Measurements from ENCODE around the gene SNX5. TPM values are rescaled to one million over a fixed set of nuclear protein-coding genes. Genes with fewer than 3 reads are reported as not detected.

Gene SNX5
- total and polyA plus RNA-seq, 2 of the 13 experiments (the other 11 are each of a cell fraction or from before 2014, with no cell fraction given) = 664 to 1,040 TPM

- TF ChIP-seq ZSCAN21 (CRISPR knock-in tag; IDR thresholded peaks at IDR 0.05; ENCODE audit: borderline replicate concordance) = peak; percentile 39; the same call in 1 of the 2 replicates
- peak; percentile 61; the same call in 1 of the 2 replicates for TF ChIP-seq ZSCAN30 (CRISPR knock-in tag; IDR thresholded peaks at IDR 0.05)
- TF ChIP-seq, protein P1, sequence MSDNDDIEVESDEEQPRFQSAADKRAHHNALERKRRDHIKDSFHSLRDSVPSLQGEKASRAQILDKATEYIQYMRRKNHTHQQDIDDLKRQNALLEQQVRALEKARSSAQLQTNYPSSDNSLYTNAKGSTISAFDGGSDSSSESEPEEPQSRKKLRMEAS (IDR thresholded peaks at IDR 0.05) = peak; percentile 42; the same call in 1 of the 2 replicates
- TF ChIP-seq ATF7-NPFF (CRISPR knock-in tag; IDR thresholded peaks at IDR 0.05; ENCODE audit: low read depth) = no peak
- no peak for TF ChIP-seq ZNF317 (CRISPR knock-in tag; IDR thresholded peaks at IDR 0.05)
- TF ChIP-seq RAD21 (CRISPR knock-in tag; IDR thresholded peaks at IDR 0.05) = peak; percentile 99
- TF ChIP-seq ZNF672 (CRISPR knock-in tag; IDR thresholded peaks at IDR 0.05) = no peak
- TF ChIP-seq, protein P2, sequence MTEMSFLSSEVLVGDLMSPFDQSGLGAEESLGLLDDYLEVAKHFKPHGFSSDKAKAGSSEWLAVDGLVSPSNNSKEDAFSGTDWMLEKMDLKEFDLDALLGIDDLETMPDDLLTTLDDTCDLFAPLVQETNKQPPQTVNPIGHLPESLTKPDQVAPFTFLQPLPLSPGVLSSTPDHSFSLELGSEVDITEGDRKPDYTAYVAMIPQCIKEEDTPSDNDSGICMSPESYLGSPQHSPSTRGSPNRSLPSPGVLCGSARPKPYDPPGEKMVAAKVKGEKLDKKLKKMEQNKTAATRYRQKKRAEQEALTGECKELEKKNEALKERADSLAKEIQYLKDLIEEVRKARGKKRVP (CRISPR knock-in tag; IDR thresholded peaks at IDR 0.05) = peak in 1 of 2 experiments; percentile 49; a peak in 1 of 4 replicates
- TF ChIP-seq ZSCAN25 (CRISPR knock-in tag; IDR thresholded peaks at IDR 0.05) = peak; percentile 83
- TF ChIP-seq RBAK (CRISPR knock-in tag; IDR thresholded peaks at IDR 0.05) = no peak
- peak; percentile 100 for TF ChIP-seq SMC3 (IDR thresholded peaks at IDR 0.05; ENCODE audit: low read length)
- peak; percentile 70 for TF ChIP-seq KDM2A (CRISPR knock-in tag; IDR thresholded peaks at IDR 0.05; ENCODE audit: borderline replicate concordance, low read depth)
- TF ChIP-seq ZNF446 (CRISPR knock-in tag; IDR thresholded peaks at IDR 0.05) = no peak
- TF ChIP-seq ZNF646 (CRISPR knock-in tag; IDR thresholded peaks at IDR 0.05) = no peak
- TF ChIP-seq, protein P3, sequence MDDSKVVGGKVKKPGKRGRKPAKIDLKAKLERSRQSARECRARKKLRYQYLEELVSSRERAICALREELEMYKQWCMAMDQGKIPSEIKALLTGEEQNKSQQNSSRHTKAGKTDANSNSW (CRISPR knock-in tag; IDR thresholded peaks at IDR 0.05; ENCODE audit: borderline replicate concordance) = no peak
- 0 out of 2 replicates have a peak, but pooled peaks have one; percentile 36 for TF ChIP-seq MAZ (IDR thresholded peaks at IDR 0.05; ENCODE audit: borderline replicate concordance, low read depth, low read length)
- TF ChIP-seq MAZ (CRISPR knock-in tag; IDR thresholded peaks at IDR 0.05; ENCODE audit: low read depth) = no peak
- peak; percentile 77; the same call in 1 of the 2 replicates for TF ChIP-seq ZKSCAN8 (CRISPR knock-in tag; IDR thresholded peaks at IDR 0.05; ENCODE audit: borderline replicate concordance)
- no peak for TF ChIP-seq ZNF598 (CRISPR knock-in tag; IDR thresholded peaks at IDR 0.05; ENCODE audit: borderline replicate concordance)
- no peak for TF ChIP-seq ZNF34 (CRISPR knock-in tag; IDR thresholded peaks at IDR 0.05; ENCODE audit: borderline replicate concordance)
Measured at GRCh38 chr20:17898548-17898994, 70.0 kb downstream of the SNX5 start (continued).
